ELR (cell line): ENCODE results near the gene YY1AP1.
A peak's percentile ranks its signal among the peaks of the same experiment; 100 is the strongest.
"Not testable (repeated sequence)": the region's sequence is repeated elsewhere in the genome, so short reads cannot be mapped to it uniquely, and the experiment has no call there.

Experiments used
- DNase-seq: peaks from one replicate; pipeline ENCODE4 v3.0.0-alpha.2; 2015; ENCODE audit warnings: low read depth

YY1AP1 gene

GRCh38 chr1:155695072-155695471, 6.5 kb upstream of the YY1AP1 start:
- no peak for DNase-seq

- DNase-seq: no peak
These were observed 5.6 kb upstream of the YY1AP1 start for GRCh38 chr1:155694167-155694566.

- no peak for DNase-seq
These were observed 3.5 kb upstream of the YY1AP1 start for GRCh38 chr1:155691992-155692528.

- peak; percentile 87 for DNase-seq
These were observed 570 bp upstream of the YY1AP1 start, which contains the start of gene DAP3 for GRCh38 chr1:155689081-155689607. TSS of gene DAP3 (plus strand) at chr1:155689091. CDS start at chr1:155709780, 20,689 bp downstream.

- DNase-seq: not testable (repeated sequence)
These were observed 760 bp downstream of the YY1AP1 start for GRCh38 chr1:155687705-155688323.

- DNase-seq: no peak
These were observed 6.8 kb downstream of the YY1AP1 start for GRCh38 chr1:155681776-155682175.

GRCh38 chr1:155680531-155680930, 8.0 kb downstream of the YY1AP1 start:
- DNase-seq: no peak

GRCh38 chr1:155678992-155679391, 9.6 kb downstream of the YY1AP1 start:
- not testable (repeated sequence) for DNase-seq

GRCh38 chr1:155678027-155678426, 10.5 kb downstream of the YY1AP1 start:
- DNase-seq: no peak

- DNase-seq: no peak
These were observed 15.6 kb downstream of the YY1AP1 start for GRCh38 chr1:155673003-155673402.

GRCh38 chr1:155671750-155672149, 16.8 kb downstream of the YY1AP1 start:
- no peak for DNase-seq

- peak; percentile 13 for DNase-seq
These were observed 19.1 kb downstream of the YY1AP1 start for GRCh38 chr1:155669233-155670162.

GRCh38 chr1:155661239-155661638, 27.3 kb downstream of the YY1AP1 start:
- DNase-seq: not testable (repeated sequence)

- no peak for DNase-seq
These were observed 31.1 kb downstream of the YY1AP1 start for GRCh38 chr1:155657463-155657862.

GRCh38 chr1:155652951-155653350, 35.6 kb downstream of the YY1AP1 start:
- DNase-seq: no peak

- peak; percentile 31 for DNase-seq
These were observed 36.5 kb downstream of the YY1AP1 start for GRCh38 chr1:155651861-155652661.

- DNase-seq: no peak
These were observed 38.3 kb downstream of the YY1AP1 start for GRCh38 chr1:155650231-155650757.

- no peak for DNase-seq
These were observed 38.9 kb downstream of the YY1AP1 start for GRCh38 chr1:155649676-155650075.

- peak; percentile 93 for DNase-seq
These were observed 40.1 kb downstream of the YY1AP1 start for GRCh38 chr1:155648207-155649147.

GRCh38 chr1:155646307-155646706, 42.3 kb downstream of the YY1AP1 start:
- DNase-seq: peak; percentile 23
